Mesothelial cell of epicardium (in vitro differentiated cells): ENCODE data around the gene ARHGEF3. TPM values are rescaled to one million over a fixed set of nuclear protein-coding genes. Genes with fewer than 3 reads are reported as not detected.
"Not testable (repeated sequence)": the region's sequence is repeated elsewhere in the genome, so short reads cannot be mapped to it uniquely, and the experiment has no call there.

ENCODE experiments used
- DNase-seq, 2 experiments: peaks; one replicate each; pipeline ENCODE4 v3.0.0; 2021; ENCODE audit warnings: low spot score in 2 of 2; ENCODE audit not compliant: unreplicated experiment in 2 of 2
- H3K27ac Mint-ChIP-seq: 2 replicates; pipeline ENCODE4 v1.8.0; 2021; ENCODE audit warnings: mixed read lengths
- H3K27me3 Mint-ChIP-seq: 2 replicates; pipeline ENCODE4 v1.8.0; 2021; ENCODE audit warnings: low read depth, mixed read lengths
- H3K36me3 Mint-ChIP-seq: 2 replicates; pipeline ENCODE4 v1.8.0; 2021; ENCODE audit warnings: mixed read lengths
- H3K4me1 Mint-ChIP-seq: 2 replicates; pipeline ENCODE4 v1.8.0; 2021; ENCODE audit warnings: mixed read lengths
- H3K4me3 Mint-ChIP-seq: 2 replicates; pipeline ENCODE4 v1.8.0; 2021; ENCODE audit warnings: mild to moderate bottlenecking, moderate library complexity, mixed read lengths
- H3K9me3 Mint-ChIP-seq: 2 replicates; pipeline ENCODE4 v1.8.0; 2021; ENCODE audit warnings: mixed read lengths
- total RNA-seq: library from RNA; stranded (reverse); gene quantifications from 3 replicates; pipeline ENCODE4 v1.2.1, GENCODE V29; 2021
- TF ChIP-seq, protein P1 (sequence below): fragments of 200-600 bp; sonication (generic); IDR thresholded peaks from one replicate; pipeline ENCODE4 v1.5.0; 2021; ENCODE audit warnings: antibody characterized with exemption; ENCODE audit not compliant: unreplicated experiment

Gene ARHGEF3
- total RNA-seq, 1 donor from 2014 or later, result 29.0 TPM

DNA sequence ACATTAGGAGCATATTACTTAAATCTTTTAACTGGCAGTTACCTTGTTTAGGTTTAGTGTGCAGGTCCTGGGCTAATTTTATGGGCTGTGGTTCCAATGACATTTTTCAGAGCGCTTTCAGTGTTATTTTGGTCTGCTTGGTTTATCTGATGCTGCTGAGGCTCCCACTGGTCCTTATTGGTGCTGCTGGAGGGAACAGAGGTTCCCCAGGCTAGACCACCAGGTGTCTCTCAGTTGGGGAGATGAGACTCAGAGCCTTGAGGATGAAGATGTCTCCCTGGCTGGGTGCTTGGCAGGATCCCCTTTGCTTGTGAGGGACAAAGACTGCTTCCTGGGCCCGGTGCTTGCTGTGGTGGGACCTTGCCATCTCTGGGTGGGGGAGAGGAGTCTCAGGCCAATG lies 90.4 kb downstream of the ARHGEF3 start:
- Mint-ChIP-seq H3K4me1 (no peaks in the 10 kb centered on the region), H3K4me3 (no peak overlapping the region), H3K27me3 (no peaks in the 10 kb centered on the region), H3K27ac (no peak overlapping the region), H3K36me3 (peaks cover 5% of the 10 kb centered on the region), H3K9me3 (peaks cover 16% of the 10 kb centered on the region)
- TF ChIP-seq, protein P1, sequence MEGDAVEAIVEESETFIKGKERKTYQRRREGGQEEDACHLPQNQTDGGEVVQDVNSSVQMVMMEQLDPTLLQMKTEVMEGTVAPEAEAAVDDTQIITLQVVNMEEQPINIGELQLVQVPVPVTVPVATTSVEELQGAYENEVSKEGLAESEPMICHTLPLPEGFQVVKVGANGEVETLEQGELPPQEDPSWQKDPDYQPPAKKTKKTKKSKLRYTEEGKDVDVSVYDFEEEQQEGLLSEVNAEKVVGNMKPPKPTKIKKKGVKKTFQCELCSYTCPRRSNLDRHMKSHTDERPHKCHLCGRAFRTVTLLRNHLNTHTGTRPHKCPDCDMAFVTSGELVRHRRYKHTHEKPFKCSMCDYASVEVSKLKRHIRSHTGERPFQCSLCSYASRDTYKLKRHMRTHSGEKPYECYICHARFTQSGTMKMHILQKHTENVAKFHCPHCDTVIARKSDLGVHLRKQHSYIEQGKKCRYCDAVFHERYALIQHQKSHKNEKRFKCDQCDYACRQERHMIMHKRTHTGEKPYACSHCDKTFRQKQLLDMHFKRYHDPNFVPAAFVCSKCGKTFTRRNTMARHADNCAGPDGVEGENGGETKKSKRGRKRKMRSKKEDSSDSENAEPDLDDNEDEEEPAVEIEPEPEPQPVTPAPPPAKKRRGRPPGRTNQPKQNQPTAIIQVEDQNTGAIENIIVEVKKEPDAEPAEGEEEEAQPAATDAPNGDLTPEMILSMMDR, result no peak
- no peak for DNase-seq

DNA sequence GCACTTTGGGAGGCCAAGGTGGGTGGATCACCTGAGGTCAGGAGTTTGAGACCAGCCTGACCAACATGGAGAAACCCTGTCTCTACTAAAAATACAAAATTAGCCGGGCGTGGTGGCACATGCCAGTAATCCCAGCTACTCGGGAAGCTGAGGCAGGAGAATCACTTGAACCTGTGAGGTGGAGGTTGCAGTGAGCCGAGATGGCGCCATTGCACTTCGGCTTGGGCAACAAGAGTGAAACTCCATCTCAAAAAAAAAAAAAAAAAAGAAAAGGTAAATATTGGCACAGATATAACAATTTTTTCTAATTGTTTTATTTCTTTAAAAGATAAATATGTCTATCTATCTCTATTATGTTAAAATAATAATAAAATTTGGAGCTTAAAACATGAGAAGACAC lies 94.3 kb downstream of the ARHGEF3 start:
- not testable (repeated sequence) for H3K4me3 Mint-ChIP-seq, H3K27ac Mint-ChIP-seq, H3K27me3 Mint-ChIP-seq, H3K36me3 Mint-ChIP-seq, H3K4me1 Mint-ChIP-seq, DNase-seq
- peaks cover 20% of the 10 kb centered on the region for H3K9me3 Mint-ChIP-seq

DNA sequence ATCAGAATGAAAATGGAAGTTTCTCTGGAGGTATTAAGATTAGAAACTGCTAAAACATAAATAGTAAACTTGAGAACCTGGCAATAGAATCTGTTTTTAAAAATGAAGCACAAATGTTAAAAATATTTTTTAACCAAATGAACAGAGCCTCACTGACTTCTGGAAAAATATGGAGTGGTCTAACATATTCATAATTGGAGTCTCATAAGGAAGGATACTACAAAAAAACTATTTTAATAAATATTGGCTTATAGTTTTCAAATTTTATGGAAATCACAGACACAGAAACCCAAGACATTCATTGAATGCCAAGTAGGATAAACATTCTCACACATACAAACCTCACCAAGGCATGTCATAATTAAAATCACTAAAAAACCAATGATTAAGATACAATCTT lies 95.1 kb downstream of the ARHGEF3 start:
- Mint-ChIP-seq H3K27ac (no peak overlapping the region), H3K9me3 (peaks cover 20% of the 10 kb centered on the region), H3K4me1 (peaks cover 4% of the 10 kb centered on the region)

DNA sequence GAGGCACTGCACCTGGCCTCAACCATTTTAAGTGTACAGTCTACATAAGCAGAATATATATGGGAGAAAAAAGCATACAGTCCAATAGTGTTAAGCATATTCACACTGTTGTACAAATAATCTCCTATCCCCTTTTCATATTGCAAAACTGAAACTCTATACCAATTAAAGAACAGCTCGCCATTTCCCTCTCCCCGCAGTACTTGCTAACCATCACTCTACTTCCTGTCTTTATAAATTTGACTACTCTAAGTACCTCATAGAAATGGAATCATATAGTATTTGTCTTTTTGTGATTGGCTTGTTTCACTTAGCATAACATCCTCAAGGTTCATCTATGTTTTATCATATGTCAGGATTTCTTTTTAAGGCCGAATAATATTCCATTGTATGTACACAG lies 97.0 kb downstream of the ARHGEF3 start:
- no peak for DNase-seq
- Mint-ChIP-seq H3K4me3 (no peak overlapping the region), H3K27ac (no peak overlapping the region), H3K9me3 (peaks cover 20% of the 10 kb centered on the region), H3K27me3 (no peaks in the 10 kb centered on the region), H3K36me3 (peaks cover 6% of the 10 kb centered on the region), H3K4me1 (peaks cover 8% of the 10 kb centered on the region)
- TF ChIP-seq, protein P1, result no peak

More for the DNA sequence above, 95.1 kb downstream of the ARHGEF3 start:
- Mint-ChIP-seq H3K36me3 (peaks cover 6% of the 10 kb centered on the region), H3K4me3 (no peak overlapping the region), H3K27me3 (no peaks in the 10 kb centered on the region)
- TF ChIP-seq, protein P1, result no peak
- no peak for DNase-seq

DNA sequence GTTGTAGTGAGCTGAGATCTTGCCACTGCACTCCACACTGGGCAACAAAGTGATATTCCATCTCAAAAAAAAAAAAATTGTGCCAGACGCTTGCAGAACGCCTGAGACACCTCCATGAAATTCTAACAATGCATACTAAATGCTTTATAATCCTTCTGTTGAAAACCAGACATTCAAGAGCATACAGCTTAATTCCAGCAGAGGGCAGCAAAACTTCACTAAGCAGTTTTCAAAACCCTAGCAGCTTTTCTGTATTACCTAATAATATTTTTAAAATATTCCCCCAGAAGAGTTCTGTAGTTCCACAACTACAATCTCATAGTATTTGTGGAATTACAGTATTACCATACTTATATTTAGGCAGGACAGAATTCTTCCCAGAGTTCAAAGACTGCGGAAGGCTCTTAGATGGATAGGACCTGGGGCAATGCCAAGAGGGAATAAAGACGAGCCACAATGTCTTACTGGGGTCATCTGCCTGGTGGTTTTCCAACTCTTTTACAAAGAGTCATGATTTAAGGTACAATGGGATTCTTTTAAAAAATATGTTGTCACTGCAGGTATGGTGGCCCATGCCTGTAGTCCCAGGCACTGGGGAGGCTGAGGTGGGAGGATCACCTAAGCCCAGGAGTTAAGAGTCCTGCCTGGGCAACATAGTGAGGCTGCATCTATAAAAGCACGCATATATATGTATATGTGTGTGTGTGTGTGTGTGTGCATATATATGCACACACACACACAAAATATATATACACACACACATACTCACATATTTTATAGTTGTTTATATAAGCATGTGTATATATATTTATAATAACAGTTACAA lies 99.0 kb downstream of the ARHGEF3 start:
- DNase-seq, result no peak
- Mint-ChIP-seq H3K4me3 (no peak overlapping the region), H3K27ac (no peak overlapping the region), H3K36me3 (peaks cover 6% of the 10 kb centered on the region), H3K27me3 (no peaks in the 10 kb centered on the region), H3K4me1 (peaks cover 8% of the 10 kb centered on the region), H3K9me3 (peaks cover 20% of the 10 kb centered on the region)
- TF ChIP-seq, protein P1, result peak; percentile 89

DNA sequence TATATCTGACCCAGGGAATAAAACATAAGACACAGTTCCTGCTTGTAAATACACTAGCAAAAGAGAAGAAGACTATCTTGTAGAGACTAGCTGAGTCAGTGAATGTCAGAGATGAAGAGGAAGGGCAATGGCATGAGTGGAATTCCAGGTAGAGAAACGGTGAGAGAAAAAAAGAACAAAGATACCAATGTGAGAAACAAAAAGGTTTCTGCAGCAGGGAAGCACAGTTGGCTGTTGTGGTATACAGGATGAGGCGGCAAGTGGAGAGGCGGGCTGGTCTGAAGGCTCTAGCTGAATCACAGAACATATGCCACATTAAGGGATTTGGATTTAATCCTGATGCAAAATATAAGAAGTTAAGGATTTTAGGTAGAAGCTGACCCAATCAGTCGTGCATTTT lies 101.6 kb downstream of the ARHGEF3 start:
- Mint-ChIP-seq H3K9me3 (peaks cover 4% of the 10 kb centered on the region), H3K27ac (no peak overlapping the region)

More for the DNA sequence above, 101.6 kb downstream of the ARHGEF3 start:
- Mint-ChIP-seq H3K27me3 (no peaks in the 10 kb centered on the region), H3K4me1 (peaks cover 10% of the 10 kb centered on the region), H3K4me3 (no peak overlapping the region), H3K36me3 (no peaks in the 10 kb centered on the region)
- DNase-seq, result no peak
- TF ChIP-seq, protein P1, result no peak
